ENCODE data around the gene KAT7. TPM values are rescaled to one million over a fixed set of nuclear protein-coding genes. Genes with fewer than 3 reads are reported as not detected.
A peak's percentile ranks its signal among the peaks of the same experiment; 100 is the strongest.

The KAT7 gene
- total RNA-seq, 1 donor from 2014 or later, result 65.7 TPM

DNA sequence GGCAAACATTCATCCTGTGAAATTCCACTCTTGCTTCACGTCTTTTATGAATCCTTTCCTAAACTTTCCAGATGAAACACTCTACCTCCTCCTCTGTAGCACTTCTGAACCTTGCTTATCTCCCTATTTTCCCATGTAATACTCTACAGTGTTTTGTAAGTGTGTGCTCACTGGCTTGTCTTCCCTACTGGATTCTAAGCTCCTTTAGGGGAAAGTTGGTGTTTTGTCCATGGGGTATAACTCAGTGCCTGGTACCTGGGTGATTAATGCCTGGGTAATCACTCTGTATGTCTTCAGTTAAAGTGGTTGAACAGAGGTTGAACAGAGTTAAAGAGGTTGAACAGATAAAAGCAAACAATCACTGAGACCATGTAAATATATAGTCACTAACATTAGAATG lies 3.8 kb upstream of the KAT7 start:
- TF ChIP-seq, protein P1, sequence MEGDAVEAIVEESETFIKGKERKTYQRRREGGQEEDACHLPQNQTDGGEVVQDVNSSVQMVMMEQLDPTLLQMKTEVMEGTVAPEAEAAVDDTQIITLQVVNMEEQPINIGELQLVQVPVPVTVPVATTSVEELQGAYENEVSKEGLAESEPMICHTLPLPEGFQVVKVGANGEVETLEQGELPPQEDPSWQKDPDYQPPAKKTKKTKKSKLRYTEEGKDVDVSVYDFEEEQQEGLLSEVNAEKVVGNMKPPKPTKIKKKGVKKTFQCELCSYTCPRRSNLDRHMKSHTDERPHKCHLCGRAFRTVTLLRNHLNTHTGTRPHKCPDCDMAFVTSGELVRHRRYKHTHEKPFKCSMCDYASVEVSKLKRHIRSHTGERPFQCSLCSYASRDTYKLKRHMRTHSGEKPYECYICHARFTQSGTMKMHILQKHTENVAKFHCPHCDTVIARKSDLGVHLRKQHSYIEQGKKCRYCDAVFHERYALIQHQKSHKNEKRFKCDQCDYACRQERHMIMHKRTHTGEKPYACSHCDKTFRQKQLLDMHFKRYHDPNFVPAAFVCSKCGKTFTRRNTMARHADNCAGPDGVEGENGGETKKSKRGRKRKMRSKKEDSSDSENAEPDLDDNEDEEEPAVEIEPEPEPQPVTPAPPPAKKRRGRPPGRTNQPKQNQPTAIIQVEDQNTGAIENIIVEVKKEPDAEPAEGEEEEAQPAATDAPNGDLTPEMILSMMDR (IDR thresholded peaks at IDR 0.05; ENCODE audit: partially characterized antibody, unreplicated experiment), result no peak
- Mint-ChIP-seq H3K4me3 (ENCODE audit: unreplicated experiment) (peak overlapping the region; percentile 61), H3K4me1 (ENCODE audit: low read depth, unreplicated experiment) (peaks cover 44% of the 10 kb centered on the region)

DNA sequence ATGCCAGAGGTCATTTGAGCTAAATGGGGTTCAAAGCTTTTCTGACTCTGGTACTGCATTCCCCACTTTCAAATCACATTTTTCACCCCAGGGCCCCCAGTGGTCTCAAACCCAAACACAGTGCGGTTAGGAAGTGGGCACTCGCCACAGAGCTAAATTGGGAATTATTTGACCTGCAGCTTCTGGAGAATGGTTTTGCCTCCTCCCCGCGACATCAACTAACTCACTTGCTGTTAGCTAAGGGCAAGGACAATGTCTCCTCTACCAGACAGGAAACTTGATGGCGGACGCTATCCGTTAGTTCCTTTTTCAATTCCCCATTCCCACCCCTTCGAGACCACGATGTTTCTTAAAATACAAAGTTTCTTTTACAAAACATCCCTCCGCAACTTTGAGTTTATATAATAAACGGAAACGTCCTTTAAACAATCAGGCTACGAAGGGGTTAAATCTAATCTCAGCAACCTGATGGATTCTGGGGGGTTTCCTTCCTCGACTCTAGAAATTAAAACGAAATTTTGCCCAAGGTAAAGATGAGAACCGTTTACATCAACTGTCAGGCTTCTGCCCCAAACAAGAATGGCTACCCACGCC lies 500 bp upstream of the KAT7 start:
- DNase-seq, result no peak
- H3K9me3 Mint-ChIP-seq (ENCODE audit: unreplicated experiment), result peaks cover 4% of the 10 kb centered on the region

More for the DNA sequence above, 3.8 kb upstream of the KAT7 start:
- Mint-ChIP-seq H3K9me3 (ENCODE audit: unreplicated experiment) (peaks cover 5% of the 10 kb centered on the region), H3K27ac (ENCODE audit: unreplicated experiment) (peak overlapping the region; percentile 93), H3K36me3 (ENCODE audit: unreplicated experiment) (no peaks in the 10 kb centered on the region), H3K27me3 (ENCODE audit: unreplicated experiment) (peaks cover 6% of the 10 kb centered on the region)
- no peak for DNase-seq

GRCh38 chr17:49789243-49789578 lies 730 bp downstream of the KAT7 start:
- Mint-ChIP-seq H3K4me3 (ENCODE audit: unreplicated experiment) (peak overlapping the region; percentile 84), H3K9me3 (ENCODE audit: unreplicated experiment) (peaks cover 2% of the 10 kb centered on the region), H3K27me3 (ENCODE audit: unreplicated experiment) (peaks cover under 1% of the 10 kb centered on the region), H3K4me1 (ENCODE audit: low read depth, unreplicated experiment) (peaks cover 25% of the 10 kb centered on the region), H3K36me3 (ENCODE audit: unreplicated experiment) (no peaks in the 10 kb centered on the region), H3K27ac (ENCODE audit: unreplicated experiment) (no peak overlapping the region)
- TF ChIP-seq, protein P1 (IDR thresholded peaks at IDR 0.05; ENCODE audit: partially characterized antibody, unreplicated experiment), result no peak
- no peak for DNase-seq

More for the DNA sequence above, 500 bp upstream of the KAT7 start:
- H3K4me3 Mint-ChIP-seq (ENCODE audit: unreplicated experiment), result peak overlapping the region; percentile 84
- TF ChIP-seq, protein P1 (IDR thresholded peaks at IDR 0.05; ENCODE audit: partially characterized antibody, unreplicated experiment), result no peak
- H3K27ac Mint-ChIP-seq (ENCODE audit: unreplicated experiment), result peak overlapping the region; percentile 81
- H3K27me3 Mint-ChIP-seq (ENCODE audit: unreplicated experiment), result peaks cover 4% of the 10 kb centered on the region
- H3K4me1 Mint-ChIP-seq (ENCODE audit: low read depth, unreplicated experiment), result peaks cover 36% of the 10 kb centered on the region
- no peaks in the 10 kb centered on the region for H3K36me3 Mint-ChIP-seq (ENCODE audit: unreplicated experiment)

- Mint-ChIP-seq H3K4me1 (ENCODE audit: low read depth, unreplicated experiment) (peaks cover 13% of the 10 kb centered on the region), H3K27ac (ENCODE audit: unreplicated experiment) (no peak overlapping the region), H3K9me3 (ENCODE audit: unreplicated experiment) (peaks cover 2% of the 10 kb centered on the region), H3K27me3 (ENCODE audit: unreplicated experiment) (no peaks in the 10 kb centered on the region), H3K4me3 (ENCODE audit: unreplicated experiment) (no peak overlapping the region), H3K36me3 (ENCODE audit: unreplicated experiment) (no peaks in the 10 kb centered on the region)
- TF ChIP-seq, protein P1 (IDR thresholded peaks at IDR 0.05; ENCODE audit: partially characterized antibody, unreplicated experiment), result no peak
- DNase-seq, result no peak
Measured at GRCh38 chr17:49793309-49793708, 4.8 kb downstream of the KAT7 start.

GRCh38 chr17:49795372-49795771 lies 6.9 kb downstream of the KAT7 start:
- no peak for DNase-seq
- TF ChIP-seq, protein P1 (IDR thresholded peaks at IDR 0.05; ENCODE audit: partially characterized antibody, unreplicated experiment), result no peak
- H3K4me1 Mint-ChIP-seq (ENCODE audit: low read depth, unreplicated experiment), result peaks cover 3% of the 10 kb centered on the region
- H3K27ac Mint-ChIP-seq (ENCODE audit: unreplicated experiment), result no peak overlapping the region
- no peaks in the 10 kb centered on the region for H3K27me3 Mint-ChIP-seq (ENCODE audit: unreplicated experiment)
- no peak overlapping the region for H3K4me3 Mint-ChIP-seq (ENCODE audit: unreplicated experiment)
- no peaks in the 10 kb centered on the region for H3K9me3 Mint-ChIP-seq (ENCODE audit: unreplicated experiment)
- H3K36me3 Mint-ChIP-seq (ENCODE audit: unreplicated experiment), result no peaks in the 10 kb centered on the region
